GM12864 (cell line): ENCODE measurements around the gene GRM8.

Source experiments
- DNase-seq: peaks from one replicate; pipeline ENCODE4 v3.0.0-alpha.2; 2011; ENCODE audit warnings: low read depth
- H3K4me3 ChIP-seq: 2 replicates; pipeline ENCODE4 v1.5.1; 2011; ENCODE audit warnings: mild to moderate bottlenecking, low read depth, low read length, control low read depth
- TF ChIP-seq, protein P1 (sequence below): IDR thresholded peaks from 2 replicates; pipeline ENCODE4 v1.5.1; 2011; ENCODE audit warnings: low read depth, mild to moderate bottlenecking, moderate library complexity, low read length, control low read depth, inconsistent platforms; ENCODE audit errors: missing control alignments

GRM8 gene

DNA sequence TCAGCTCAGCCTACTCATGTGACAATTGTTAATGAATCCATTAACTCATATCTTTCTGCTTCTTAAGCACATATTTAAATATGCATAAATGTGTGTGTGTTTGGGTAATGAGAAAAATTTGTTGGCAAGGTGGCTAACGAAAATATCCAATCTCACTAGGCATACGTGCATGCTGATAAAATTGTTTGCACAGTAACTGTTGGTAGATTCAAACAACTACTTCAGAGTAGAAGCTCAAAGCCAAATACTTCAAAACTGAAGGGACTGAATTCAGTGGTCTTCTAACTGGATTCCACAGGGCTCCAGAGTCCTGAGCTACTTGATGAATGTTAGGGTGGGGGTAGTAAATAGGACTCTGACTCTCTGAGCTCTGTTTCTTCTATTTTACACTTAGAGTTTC is 757.0 kb downstream of the GRM8 start:
- TF ChIP-seq, protein P1, sequence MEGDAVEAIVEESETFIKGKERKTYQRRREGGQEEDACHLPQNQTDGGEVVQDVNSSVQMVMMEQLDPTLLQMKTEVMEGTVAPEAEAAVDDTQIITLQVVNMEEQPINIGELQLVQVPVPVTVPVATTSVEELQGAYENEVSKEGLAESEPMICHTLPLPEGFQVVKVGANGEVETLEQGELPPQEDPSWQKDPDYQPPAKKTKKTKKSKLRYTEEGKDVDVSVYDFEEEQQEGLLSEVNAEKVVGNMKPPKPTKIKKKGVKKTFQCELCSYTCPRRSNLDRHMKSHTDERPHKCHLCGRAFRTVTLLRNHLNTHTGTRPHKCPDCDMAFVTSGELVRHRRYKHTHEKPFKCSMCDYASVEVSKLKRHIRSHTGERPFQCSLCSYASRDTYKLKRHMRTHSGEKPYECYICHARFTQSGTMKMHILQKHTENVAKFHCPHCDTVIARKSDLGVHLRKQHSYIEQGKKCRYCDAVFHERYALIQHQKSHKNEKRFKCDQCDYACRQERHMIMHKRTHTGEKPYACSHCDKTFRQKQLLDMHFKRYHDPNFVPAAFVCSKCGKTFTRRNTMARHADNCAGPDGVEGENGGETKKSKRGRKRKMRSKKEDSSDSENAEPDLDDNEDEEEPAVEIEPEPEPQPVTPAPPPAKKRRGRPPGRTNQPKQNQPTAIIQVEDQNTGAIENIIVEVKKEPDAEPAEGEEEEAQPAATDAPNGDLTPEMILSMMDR, result no peak
- DNase-seq, result no peak
- no peak overlapping the region for H3K4me3 ChIP-seq

DNA sequence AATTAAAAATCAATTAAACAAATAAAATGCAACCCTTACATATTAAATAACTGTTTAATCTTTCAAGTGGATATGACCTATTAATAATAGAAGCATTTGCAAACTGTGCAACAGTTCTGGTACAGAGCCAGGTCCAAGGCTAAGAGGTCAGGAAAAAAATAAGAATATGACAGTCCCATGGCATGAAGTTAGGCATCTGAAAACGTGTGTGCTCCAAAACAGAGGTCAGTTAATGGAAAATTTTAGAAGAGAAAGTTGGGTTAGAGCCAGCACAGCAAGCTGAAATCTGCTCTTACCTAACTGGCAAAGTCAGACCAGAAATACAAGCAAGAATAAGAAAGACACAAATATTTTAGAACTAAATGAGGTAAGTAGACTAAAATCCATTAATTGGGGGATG is 757.7 kb downstream of the GRM8 start:
- no peak for DNase-seq
- H3K4me3 ChIP-seq, result no peak overlapping the region
- TF ChIP-seq, protein P1, result no peak

DNA sequence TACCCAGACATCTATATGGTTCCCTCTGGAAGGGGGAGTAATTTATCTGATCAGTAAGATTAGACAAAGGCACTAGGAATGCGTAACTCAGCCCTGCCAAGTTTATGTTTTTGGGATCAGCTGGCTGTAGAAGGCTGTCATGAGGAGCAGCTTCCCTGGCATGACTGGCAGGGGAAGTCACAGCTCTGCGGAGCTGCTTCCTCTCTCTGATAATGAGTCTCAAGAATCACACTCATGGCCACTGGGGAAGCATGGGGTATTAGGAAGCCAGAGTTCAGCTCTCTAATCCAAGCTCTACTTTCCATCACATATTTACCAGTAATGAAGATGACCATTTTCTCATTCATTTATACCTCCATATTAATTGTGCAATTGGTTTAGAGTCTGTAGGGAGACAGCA is 758.9 kb downstream of the GRM8 start:
- TF ChIP-seq, protein P1, result no peak
- no peak for DNase-seq
- no peak overlapping the region for H3K4me3 ChIP-seq

DNA sequence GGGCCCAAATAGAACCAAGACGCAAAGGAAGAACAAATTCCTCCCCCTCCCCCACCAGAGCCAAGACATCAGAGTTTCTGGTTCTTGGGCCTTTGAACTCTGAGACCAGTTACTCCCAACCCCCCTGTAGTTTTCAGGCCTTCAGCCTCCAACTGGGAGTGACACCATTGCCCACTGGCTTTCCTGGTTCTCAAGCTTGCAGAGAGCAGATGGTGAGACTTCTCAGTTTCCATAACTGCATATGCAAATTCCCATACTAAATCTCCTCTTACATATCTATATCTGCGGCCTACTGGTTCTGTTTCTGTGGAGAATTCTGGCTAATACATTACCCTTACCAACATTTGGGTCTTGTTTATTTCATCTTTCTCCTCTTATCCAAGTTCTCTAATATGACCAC is 762.9 kb downstream of the GRM8 start:
- TF ChIP-seq, protein P1, result no peak
- H3K4me3 ChIP-seq, result no peak overlapping the region
- no peak for DNase-seq

DNA sequence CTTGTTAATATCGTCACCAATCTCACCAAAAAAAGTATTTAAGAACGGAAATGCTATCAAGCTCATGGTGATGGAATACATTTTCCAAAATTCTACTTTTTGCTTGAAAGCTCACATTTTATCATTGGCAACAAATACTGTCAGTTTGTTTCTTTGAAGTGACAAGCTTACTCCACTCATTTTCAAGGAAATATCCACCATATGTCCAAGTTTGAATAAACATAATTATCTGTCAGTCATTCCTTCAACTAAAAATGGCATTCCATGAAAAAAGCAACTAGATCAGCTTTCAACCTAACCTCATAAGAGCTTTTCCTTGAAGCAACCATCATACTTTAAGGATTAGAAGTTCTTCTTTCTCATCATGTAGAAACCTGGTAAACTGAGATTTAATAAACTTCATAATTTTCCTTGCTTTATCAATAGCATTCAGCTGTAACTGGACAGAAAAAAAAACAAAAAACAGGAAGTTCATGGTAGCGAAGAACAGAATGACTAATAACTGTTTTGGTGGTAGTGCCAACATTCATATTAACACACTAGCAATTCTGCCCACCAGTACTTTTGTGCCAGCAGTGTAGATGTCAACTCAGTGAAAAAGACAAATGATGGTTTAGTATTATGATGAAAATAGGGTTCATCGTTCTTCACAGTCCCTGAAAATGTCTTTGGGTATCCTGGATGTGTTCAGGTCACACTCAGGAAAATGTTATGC is 764.9 kb downstream of the GRM8 start:
- TF ChIP-seq, protein P1, result no peak
- no peak for DNase-seq
- H3K4me3 ChIP-seq, result no peak overlapping the region

DNA sequence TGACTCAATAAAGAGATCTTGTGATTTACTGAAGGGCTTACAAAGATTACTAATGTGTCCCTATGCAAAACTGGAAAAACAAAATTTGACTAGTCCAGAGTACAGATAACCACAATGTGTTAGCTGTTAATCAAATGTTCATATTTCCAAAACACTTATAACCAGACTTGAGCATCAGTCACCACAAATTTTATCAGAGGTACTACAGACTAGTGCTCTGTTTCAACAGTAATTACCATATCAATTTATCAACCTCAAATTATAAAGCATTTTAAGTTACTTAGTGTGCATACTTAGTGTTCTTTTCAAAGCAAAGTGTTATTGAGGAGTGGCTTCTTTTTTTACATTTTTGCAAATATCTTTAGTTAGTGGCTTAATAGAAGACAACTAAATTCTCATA is 765.9 kb downstream of the GRM8 start:
- H3K4me3 ChIP-seq, result no peak overlapping the region
- TF ChIP-seq, protein P1, result no peak
- no peak for DNase-seq

DNA sequence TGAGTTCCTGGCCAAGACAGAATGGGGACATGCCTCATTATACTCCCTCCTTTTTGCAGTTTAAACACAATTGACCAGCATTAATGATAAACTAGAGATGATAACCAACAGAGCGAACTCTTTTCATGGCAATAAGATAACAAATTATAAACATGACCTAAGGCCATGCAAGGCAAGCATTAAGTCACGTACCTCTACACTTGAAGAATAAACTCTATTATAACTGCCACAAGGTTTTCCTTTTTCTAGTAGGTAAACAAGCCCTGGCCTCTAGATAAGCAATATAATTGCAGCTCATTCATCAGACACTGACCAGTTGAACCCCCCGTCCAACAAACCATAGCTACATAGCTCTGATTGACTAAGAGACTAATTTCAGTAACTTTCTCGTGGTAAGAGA is 767.0 kb downstream of the GRM8 start:
- no peak overlapping the region for H3K4me3 ChIP-seq
- no peak for DNase-seq
- TF ChIP-seq, protein P1, result no peak
